A549 (cell line): ENCODE results near the gene FOXP1. TPM values are rescaled to one million over a fixed set of nuclear protein-coding genes. Genes with fewer than 3 reads are reported as not detected.

Experiments used
- ATOH8 ChIP-seq: fragments of 250-450 bp; sonication (Bioruptor Pico); IDR thresholded peaks from 2 replicates; pipeline ENCODE4 v1.5.0; 2020; ENCODE audit warnings: low read depth, mild to moderate bottlenecking, moderate library complexity
- BCL3 ChIP-seq: fragments of >200 bp; sonication (Bioruptor Twin); formaldehyde crosslinking; IDR thresholded peaks from 3 replicates; pipeline ENCODE4 v1.6.1; 2016
- CBX2 ChIP-seq: fragments of 200-600 bp; sonication (generic); IDR thresholded peaks from 2 replicates; pipeline ENCODE4 v1.6.1; 2016; ENCODE audit warnings: low read depth, mild to moderate bottlenecking, borderline replicate concordance
- CBX8 ChIP-seq: fragments of 200-600 bp; sonication (generic); IDR thresholded peaks from 2 replicates; pipeline ENCODE4 v1.6.1; 2016
- CEBPB ChIP-seq, 2 experiments: fragments of >200 bp in 1 of 2; sonication (Bioruptor Twin) in 1 of 2; formaldehyde crosslinking in 1 of 2; IDR thresholded peaks; 2 replicates each; pipeline ENCODE4 v1.6.1; 2012 to 2016
- CHD2 ChIP-seq: fragments of 150-350 bp; IDR thresholded peaks from 2 replicates; pipeline ENCODE4 v1.6.1; 2014; ENCODE audit warnings: low read length; ENCODE audit not compliant: partially characterized antibody
- CTCF ChIP-seq: fragments of >200 bp; sonication (Bioruptor Twin); formaldehyde crosslinking; IDR thresholded peaks from 3 replicates; pipeline ENCODE4 v1.5.1; 2016
- EP300 ChIP-seq, 2 experiments: fragments of >200 bp; sonication (Bioruptor Twin); formaldehyde crosslinking; IDR thresholded peaks; 2 replicates in 1 of 2; 3 replicates in 1 of 2; pipeline ENCODE4 v1.6.1; 2016 to 2017
- ESRRA ChIP-seq: fragments of 150-350 bp; IDR thresholded peaks from 2 replicates; pipeline ENCODE4 v1.6.1; 2014; ENCODE audit warnings: mild to moderate bottlenecking, low read length, borderline replicate concordance
- FOSL2 ChIP-seq, 2 experiments: fragments of 450-650 bp in 1 of 2; fragments of >200 bp in 1 of 2; sonication (Bioruptor Twin) in 1 of 2; formaldehyde crosslinking; IDR thresholded peaks; 2 replicates each; pipeline versions ENCODE4 v1.5.0 to v1.6.1; 2016 to 2020; ENCODE audit warnings: mild to moderate bottlenecking in 1 of 2, moderate library complexity in 1 of 2
- GATA3 ChIP-seq: IDR thresholded peaks from 2 replicates; pipeline ENCODE4 v1.6.1; 2012; ENCODE audit warnings: borderline replicate concordance
- HDAC2 ChIP-seq: fragments of 200-600 bp; sonication (generic); IDR thresholded peaks from 2 replicates; pipeline ENCODE4 v1.6.1; 2016
- HES2 ChIP-seq: fragments of >200 bp; sonication (Bioruptor Twin); formaldehyde crosslinking; IDR thresholded peaks from 2 replicates; pipeline ENCODE4 v1.6.1; 2016
- HEYL ChIP-seq: fragments of 250-450 bp; sonication (Bioruptor Pico); IDR thresholded peaks from 2 replicates; pipeline ENCODE4 v1.8.0; 2021; ENCODE audit warnings: mild to moderate bottlenecking, moderate library complexity
- HOXA7 ChIP-seq: fragments of 250-450 bp; sonication (Bioruptor Pico); IDR thresholded peaks from 2 replicates; pipeline ENCODE4 v1.5.0; 2020; ENCODE audit warnings: mild to moderate bottlenecking, moderate library complexity
- MAFK ChIP-seq: fragments of 450-650 bp; IDR thresholded peaks from 2 replicates; pipeline ENCODE4 v1.6.1; 2014; ENCODE audit not compliant: partially characterized antibody
- MAX ChIP-seq: IDR thresholded peaks from 2 replicates; pipeline ENCODE4 v1.6.1; 2012
- MAZ ChIP-seq: fragments of 150-350 bp; IDR thresholded peaks from 2 replicates; pipeline ENCODE4 v1.6.1; 2014; ENCODE audit warnings: antibody characterized with exemption, low read depth, low read length, borderline replicate concordance
- MYC ChIP-seq: IDR thresholded peaks from 2 replicates; pipeline ENCODE4 v1.6.1; 2012; ENCODE audit warnings: mild to moderate bottlenecking, inconsistent platforms, low read length, improper control_type of control experiment, borderline replicate concordance
- NFE2L2 ChIP-seq: fragments of 150-350 bp; conservative IDR thresholded peaks from 2 replicates; pipeline ENCODE4 v1.6.1; 2014; ENCODE audit warnings: low read length
- NR3C1 ChIP-seq: fragments of >200 bp; sonication (Bioruptor Twin); formaldehyde crosslinking; IDR thresholded peaks from 3 replicates; pipeline ENCODE4 v1.6.1; 2017
- PBX3 ChIP-seq: IDR thresholded peaks from 2 replicates; pipeline ENCODE4 v1.6.1; 2012
- POLR2AphosphoS2 ChIP-seq: conservative IDR thresholded peaks from 2 replicates; pipeline ENCODE4 v1.6.1; 2012; ENCODE audit warnings: low read length, improper control_type of control experiment, inconsistent platforms
- RAD21 ChIP-seq, 2 experiments: fragments of >200 bp in 1 of 2; sonication (Bioruptor Twin) in 1 of 2; formaldehyde crosslinking in 1 of 2; IDR thresholded peaks in 1 of 2; conservative IDR thresholded peaks in 1 of 2; 2 replicates in 1 of 2; 3 replicates in 1 of 2; pipeline ENCODE4 v1.6.1; 2012 to 2018; ENCODE audit warnings: inconsistent platforms in 1 of 2
- RARB ChIP-seq: fragments of 250-450 bp; sonication (Bioruptor Pico); IDR thresholded peaks from 2 replicates; pipeline ENCODE4 v1.8.0; 2021; ENCODE audit warnings: mild to moderate bottlenecking, moderate library complexity
- RCOR1 ChIP-seq: fragments of 150-350 bp; IDR thresholded peaks from 2 replicates; pipeline ENCODE4 v1.6.1; 2014; ENCODE audit warnings: antibody characterized with exemption, low read length, low read depth
- REST ChIP-seq: fragments of 200-600 bp; sonication (generic); IDR thresholded peaks from 2 replicates; pipeline ENCODE4 v1.6.1; 2016; ENCODE audit warnings: antibody characterized with exemption, mild to moderate bottlenecking, moderate library complexity
- RFX5 ChIP-seq: fragments of 450-650 bp; IDR thresholded peaks from 2 replicates; pipeline ENCODE4 v1.7.1; 2014; ENCODE audit warnings: antibody characterized with exemption, mild to moderate bottlenecking, moderate library complexity
- SREBF2 ChIP-seq: fragments of 450-650 bp; IDR thresholded peaks from 2 replicates; pipeline ENCODE4 v1.6.1; 2014; ENCODE audit warnings: mild to moderate bottlenecking, moderate library complexity
- TP53 ChIP-seq: fragments of 250-450 bp; sonication (Bioruptor Pico); IDR thresholded peaks from 2 replicates; pipeline ENCODE4 v1.5.0; 2021; ENCODE audit warnings: mild to moderate bottlenecking, moderate library complexity
- ZC3H11A ChIP-seq: fragments of 450-650 bp; IDR thresholded peaks from 2 replicates; pipeline ENCODE4 v1.6.1; 2014; ENCODE audit warnings: antibody characterized with exemption, mild to moderate bottlenecking
- ZFP36 ChIP-seq: fragments of 450-650 bp; IDR thresholded peaks from 2 replicates; pipeline ENCODE4 v1.6.1; 2014; ENCODE audit warnings: borderline replicate concordance; ENCODE audit not compliant: partially characterized antibody
- ZNF302 ChIP-seq: fragments of 250-450 bp; sonication (Bioruptor Pico); IDR thresholded peaks from 2 replicates; pipeline ENCODE4 v1.9.0; 2021; ENCODE audit warnings: inconsistent platforms, mild to moderate bottlenecking, moderate library complexity
- ZSCAN20 ChIP-seq: fragments of 250-450 bp; sonication (Bioruptor Pico); IDR thresholded peaks from 2 replicates; pipeline ENCODE4 v1.8.0; 2022; ENCODE audit warnings: mild to moderate bottlenecking, moderate library complexity
- polyA plus RNA-seq, 4 experiments: library from polyadenylated mRNA; depleted of rRNA in 3 of 4; stranded (reverse); fragments of >200 nt; fragmentation: RNase III in 1 of 4; extraction: RNeasy Plus Mini Kit Qiagen cat#74134 plus additional on column Dnase treatment in 1 of 4; gene quantifications; 2 replicates in 3 of 4; 3 replicates in 1 of 4; pipeline ENCODE4 v1.2.3, GENCODE V29; 2011 to 2017

The FOXP1 gene
- polyA plus RNA-seq, 2 of the 4 experiments (the other 2 are of a cell fraction), result 12.8 to 13.9 TPM

GRCh38 chr3:71504250-71505036, 79.1 kb downstream of the FOXP1 start (continued):
- TF ChIP-seq SREBF2 (no peak), BCL3 (no peak), FOSL2 (IDR thresholded peaks at IDR 0.05) (peak; percentile 74; the same call in 1 of the 2 replicates), FOSL2 (CRISPR knock-in tag; IDR thresholded peaks at IDR 0.05) (peak; percentile 91), HOXA7 (CRISPR knock-in tag) (no peak), ZSCAN20 (CRISPR knock-in tag) (no peak), MAX (peak; percentile 67), ZFP36 (no peak), GATA3 (peak; percentile 73; the same call in 1 of the 2 replicates), PBX3 (peak; percentile 19; the same call in 1 of the 2 replicates), ESRRA (no peak), CHD2 (no peak), CEBPB (IDR thresholded peaks at IDR 0.05) (no peak; a peak in 1 of 4 replicates), REST (peak; percentile 39; the same call in 1 of the 2 replicates), MAZ (no peak), NFE2L2 (peak; percentile 76), TP53 (CRISPR knock-in tag) (no peak), MAFK (peak; percentile 96), RAD21 (conservative IDR thresholded peaks at IDR 0.05 in 1 of 2, IDR thresholded peaks at IDR 0.05 in 1 of 2) (0 out of 5 replicates have a peak, but pooled peaks of 1 of the 2 experiments have one; percentile 12), CTCF (no peak), HEYL (no peak), ZC3H11A (no peak), HES2 (no peak), RFX5 (no peak), CBX8 (no peak), CBX2 (no peak), HDAC2 (no peak), ZNF302 (CRISPR knock-in tag) (no peak), RARB (no peak), EP300 (IDR thresholded peaks at IDR 0.05) (peak; percentile 19 to 80; a peak in 3 of 5 replicates), RCOR1 (no peak), MYC (no peak), ATOH8 (CRISPR knock-in tag) (peak; percentile 72; the same call in 1 of the 2 replicates), NR3C1 (no peak), POLR2AphosphoS2 (no peak)
